ENCODE measurements around the gene INSL3.

Gene INSL3

DNA sequence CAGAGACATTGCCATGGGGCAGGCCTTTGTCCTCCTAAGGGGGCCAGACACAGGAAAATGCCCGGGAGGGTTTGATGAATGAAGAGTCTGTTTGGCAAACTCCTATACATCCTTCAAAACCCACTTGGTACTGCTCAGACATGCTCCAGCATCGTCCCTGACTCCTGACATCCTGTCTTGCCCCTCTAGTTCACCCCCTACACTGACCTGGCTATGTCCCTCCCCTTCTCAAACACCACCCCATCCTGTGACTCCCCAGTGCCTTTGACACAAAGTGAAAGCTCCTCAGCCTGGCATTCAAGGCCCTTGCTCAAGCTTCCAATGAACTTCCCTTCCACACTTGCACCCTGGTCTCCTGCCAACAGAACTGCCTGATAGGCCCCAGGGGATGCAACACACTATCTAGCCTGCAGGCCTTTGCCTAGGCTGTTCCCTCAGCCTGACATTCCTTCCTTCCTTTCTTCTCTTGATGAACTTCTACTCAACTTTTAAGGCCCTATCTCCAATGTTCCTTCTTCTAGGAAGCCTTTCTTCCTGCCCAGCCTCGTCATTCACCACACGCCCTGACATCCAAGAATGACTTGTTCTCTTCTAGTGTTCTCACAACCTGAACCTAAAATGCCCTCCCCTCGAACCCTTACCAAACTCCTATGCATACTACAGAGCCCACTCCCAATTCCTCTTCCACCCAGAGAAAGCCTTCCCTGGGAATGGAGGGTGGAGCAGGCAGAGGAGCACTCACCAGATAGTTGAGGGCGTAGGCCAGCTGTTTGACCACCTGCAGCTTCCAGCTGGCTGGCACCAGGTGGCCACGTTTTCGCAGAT is 14.1 kb upstream of the INSL3 start:
- TF ChIP-seq, protein P1, sequence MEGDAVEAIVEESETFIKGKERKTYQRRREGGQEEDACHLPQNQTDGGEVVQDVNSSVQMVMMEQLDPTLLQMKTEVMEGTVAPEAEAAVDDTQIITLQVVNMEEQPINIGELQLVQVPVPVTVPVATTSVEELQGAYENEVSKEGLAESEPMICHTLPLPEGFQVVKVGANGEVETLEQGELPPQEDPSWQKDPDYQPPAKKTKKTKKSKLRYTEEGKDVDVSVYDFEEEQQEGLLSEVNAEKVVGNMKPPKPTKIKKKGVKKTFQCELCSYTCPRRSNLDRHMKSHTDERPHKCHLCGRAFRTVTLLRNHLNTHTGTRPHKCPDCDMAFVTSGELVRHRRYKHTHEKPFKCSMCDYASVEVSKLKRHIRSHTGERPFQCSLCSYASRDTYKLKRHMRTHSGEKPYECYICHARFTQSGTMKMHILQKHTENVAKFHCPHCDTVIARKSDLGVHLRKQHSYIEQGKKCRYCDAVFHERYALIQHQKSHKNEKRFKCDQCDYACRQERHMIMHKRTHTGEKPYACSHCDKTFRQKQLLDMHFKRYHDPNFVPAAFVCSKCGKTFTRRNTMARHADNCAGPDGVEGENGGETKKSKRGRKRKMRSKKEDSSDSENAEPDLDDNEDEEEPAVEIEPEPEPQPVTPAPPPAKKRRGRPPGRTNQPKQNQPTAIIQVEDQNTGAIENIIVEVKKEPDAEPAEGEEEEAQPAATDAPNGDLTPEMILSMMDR (conservative IDR thresholded peaks at IDR 0.05), result no peak
- TF ChIP-seq ZFX (IDR thresholded peaks at IDR 0.05), result no peak
- H3K27ac ChIP-seq, result no peak overlapping the region

GRCh38 chr19:17834350-17835181 is 13.2 kb upstream of the INSL3 start:
- no peak for TF ChIP-seq ZFX (IDR thresholded peaks at IDR 0.05)
- TF ChIP-seq, protein P1 (conservative IDR thresholded peaks at IDR 0.05), result no peak
- H3K27ac ChIP-seq, result no peak overlapping the region

GRCh38 chr19:17832443-17833208 is 11.3 kb upstream of the INSL3 start:
- no peak for TF ChIP-seq ZFX (IDR thresholded peaks at IDR 0.05)
- TF ChIP-seq, protein P1 (conservative IDR thresholded peaks at IDR 0.05), result no peak
- no peak overlapping the region for H3K27ac ChIP-seq

DNA sequence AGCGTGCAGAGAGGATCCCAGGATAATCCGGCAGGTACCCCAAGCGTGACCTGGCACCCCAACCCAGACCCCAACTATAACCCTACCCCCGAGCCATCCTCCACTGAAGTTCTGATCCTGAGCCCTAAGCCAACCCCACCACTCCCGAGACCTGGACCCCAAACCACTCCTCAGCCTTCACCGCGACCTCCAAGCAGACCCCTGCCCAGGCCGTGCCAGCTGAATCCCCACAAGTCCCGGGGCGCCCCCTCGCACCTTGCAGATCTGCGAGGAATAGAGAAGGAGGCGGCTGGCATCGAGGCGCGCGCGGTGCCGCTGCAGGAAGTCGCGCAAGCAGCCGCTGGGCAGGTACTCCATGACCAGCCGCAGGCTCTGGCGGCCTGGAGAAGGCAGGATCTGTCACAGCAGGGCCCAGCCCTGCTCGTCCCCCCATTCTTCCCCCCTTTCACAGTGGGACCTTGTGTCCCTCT is 10.1 kb upstream of the INSL3 start:
- TF ChIP-seq ZFX (IDR thresholded peaks at IDR 0.05), result no peak
- TF ChIP-seq, protein P1 (conservative IDR thresholded peaks at IDR 0.05), result no peak
- no peak overlapping the region for H3K27ac ChIP-seq

GRCh38 chr19:17830567-17831418 is 9.5 kb upstream of the INSL3 start:
- H3K27ac ChIP-seq, result no peak overlapping the region
- TF ChIP-seq ZFX (IDR thresholded peaks at IDR 0.05), result no peak
- TF ChIP-seq, protein P1 (conservative IDR thresholded peaks at IDR 0.05), result no peak

- H3K27ac ChIP-seq, result no peak overlapping the region
- no peak for TF ChIP-seq ZFX (IDR thresholded peaks at IDR 0.05)
- TF ChIP-seq, protein P1 (conservative IDR thresholded peaks at IDR 0.05), result no peak
Observed at GRCh38 chr19:17829855-17830566, 8.7 kb upstream of the INSL3 start.

Data from C4-2B (cell line).